ENCODE measurements around the gene URI1.

GRCh38 chr19:29978080-29978479 lies 36.0 kb downstream of the URI1 start:
- TF ChIP-seq, protein P1, sequence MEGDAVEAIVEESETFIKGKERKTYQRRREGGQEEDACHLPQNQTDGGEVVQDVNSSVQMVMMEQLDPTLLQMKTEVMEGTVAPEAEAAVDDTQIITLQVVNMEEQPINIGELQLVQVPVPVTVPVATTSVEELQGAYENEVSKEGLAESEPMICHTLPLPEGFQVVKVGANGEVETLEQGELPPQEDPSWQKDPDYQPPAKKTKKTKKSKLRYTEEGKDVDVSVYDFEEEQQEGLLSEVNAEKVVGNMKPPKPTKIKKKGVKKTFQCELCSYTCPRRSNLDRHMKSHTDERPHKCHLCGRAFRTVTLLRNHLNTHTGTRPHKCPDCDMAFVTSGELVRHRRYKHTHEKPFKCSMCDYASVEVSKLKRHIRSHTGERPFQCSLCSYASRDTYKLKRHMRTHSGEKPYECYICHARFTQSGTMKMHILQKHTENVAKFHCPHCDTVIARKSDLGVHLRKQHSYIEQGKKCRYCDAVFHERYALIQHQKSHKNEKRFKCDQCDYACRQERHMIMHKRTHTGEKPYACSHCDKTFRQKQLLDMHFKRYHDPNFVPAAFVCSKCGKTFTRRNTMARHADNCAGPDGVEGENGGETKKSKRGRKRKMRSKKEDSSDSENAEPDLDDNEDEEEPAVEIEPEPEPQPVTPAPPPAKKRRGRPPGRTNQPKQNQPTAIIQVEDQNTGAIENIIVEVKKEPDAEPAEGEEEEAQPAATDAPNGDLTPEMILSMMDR (IDR thresholded peaks at IDR 0.05): no peak
- TF ChIP-seq, protein P2, sequence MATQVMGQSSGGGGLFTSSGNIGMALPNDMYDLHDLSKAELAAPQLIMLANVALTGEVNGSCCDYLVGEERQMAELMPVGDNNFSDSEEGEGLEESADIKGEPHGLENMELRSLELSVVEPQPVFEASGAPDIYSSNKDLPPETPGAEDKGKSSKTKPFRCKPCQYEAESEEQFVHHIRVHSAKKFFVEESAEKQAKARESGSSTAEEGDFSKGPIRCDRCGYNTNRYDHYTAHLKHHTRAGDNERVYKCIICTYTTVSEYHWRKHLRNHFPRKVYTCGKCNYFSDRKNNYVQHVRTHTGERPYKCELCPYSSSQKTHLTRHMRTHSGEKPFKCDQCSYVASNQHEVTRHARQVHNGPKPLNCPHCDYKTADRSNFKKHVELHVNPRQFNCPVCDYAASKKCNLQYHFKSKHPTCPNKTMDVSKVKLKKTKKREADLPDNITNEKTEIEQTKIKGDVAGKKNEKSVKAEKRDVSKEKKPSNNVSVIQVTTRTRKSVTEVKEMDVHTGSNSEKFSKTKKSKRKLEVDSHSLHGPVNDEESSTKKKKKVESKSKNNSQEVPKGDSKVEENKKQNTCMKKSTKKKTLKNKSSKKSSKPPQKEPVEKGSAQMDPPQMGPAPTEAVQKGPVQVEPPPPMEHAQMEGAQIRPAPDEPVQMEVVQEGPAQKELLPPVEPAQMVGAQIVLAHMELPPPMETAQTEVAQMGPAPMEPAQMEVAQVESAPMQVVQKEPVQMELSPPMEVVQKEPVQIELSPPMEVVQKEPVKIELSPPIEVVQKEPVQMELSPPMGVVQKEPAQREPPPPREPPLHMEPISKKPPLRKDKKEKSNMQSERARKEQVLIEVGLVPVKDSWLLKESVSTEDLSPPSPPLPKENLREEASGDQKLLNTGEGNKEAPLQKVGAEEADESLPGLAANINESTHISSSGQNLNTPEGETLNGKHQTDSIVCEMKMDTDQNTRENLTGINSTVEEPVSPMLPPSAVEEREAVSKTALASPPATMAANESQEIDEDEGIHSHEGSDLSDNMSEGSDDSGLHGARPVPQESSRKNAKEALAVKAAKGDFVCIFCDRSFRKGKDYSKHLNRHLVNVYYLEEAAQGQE (IDR thresholded peaks at IDR 0.05; ENCODE audit: insufficient read depth in 1 of 2, low read depth in 2 of 2, low read length in 1 of 2): no peak
- TF ChIP-seq POLR2AphosphoS5 (IDR thresholded peaks at IDR 0.05; ENCODE audit: low read depth, low read length) (no peak), TCF7L2 (IDR thresholded peaks at IDR 0.05; ENCODE audit: low read depth, low read length) (no peak)
